ENCODE results near the gene KCNAB1. TPM values are rescaled to one million over a fixed set of nuclear protein-coding genes. Genes with fewer than 3 reads are reported as not detected.
"Not testable (repeated sequence)": the region's sequence is repeated elsewhere in the genome, so short reads cannot be mapped to it uniquely, and the experiment has no call there.

KCNAB1 gene
- total RNA-seq, 1 experiment from 2014 or later: not detected

- DNase-seq (ENCODE audit: low read depth, low spot score) (no peak), ATAC-seq (peak; percentile 92)
- H4K20me1 ChIP-seq (ENCODE audit: insufficient read depth): no peaks in the 10 kb centered on the region
- RAD21 ChIA-PET (ENCODE audit: low non-redundant PET in 1 of 2, low total read pairs in 2 of 2, uncharacterized antibody in 2 of 2, unreplicated experiment in 2 of 2): no interaction called here
- H3K9ac ChIP-seq (ENCODE audit: low read length): no peak overlapping the region
- H3K4me3 ChIP-seq (replicated peaks in 1 of 2; ENCODE audit: low read depth in 1 of 2, low read length in 2 of 2): no peak overlapping the region
- no peak overlapping the region for H3K4me2 ChIP-seq (ENCODE audit: low read length)
- POLR2A ChIA-PET: no interaction called here
- CTCF ChIA-PET: interaction anchor here (0.6 to 1.0 kb wide), 2 partner anchors 92 to 304 kb away, joined by 3 read pairs; no protein-coding TSS in a partner anchor
- H2AFZ ChIP-seq (ENCODE audit: low read depth, low read length, poor library complexity, severe bottlenecking): no peak overlapping the region
- no TSS peak for BruUV-seq (replicated peaks)
- H3K9me3 ChIP-seq (ENCODE audit: control insufficient read depth in 1 of 2, insufficient read depth in 1 of 2, low read depth in 1 of 2, low read length in 2 of 2): no peaks in the 10 kb centered on the region
- TF ChIP-seq ELF1 (IDR thresholded peaks at IDR 0.05; ENCODE audit: borderline replicate concordance, low read depth) (no peak), RAD21 (IDR thresholded peaks at IDR 0.05; ENCODE audit: low read depth) (peak; percentile 50), EZH2 (IDR thresholded peaks at IDR 0.05) (no peak), CTCF (IDR thresholded peaks at IDR 0.05 in 2 of 3, conservative IDR thresholded peaks at IDR 0.05 in 1 of 3; ENCODE audit: borderline replicate concordance in 1 of 3, insufficient read depth in 1 of 3, low read depth in 2 of 3, low read length in 2 of 3) (peak; percentile 21 to 68 (median 64); a peak in 5 of 6 replicates)
- H3K79me2 ChIP-seq (ENCODE audit: insufficient read depth, low read length): no peaks in the 10 kb centered on the region
- no peaks in the 10 kb centered on the region for H3K9me2 ChIP-seq (ENCODE audit: insufficient read depth)
- H3K27ac ChIP-seq (ENCODE audit: low read depth, low read length): no peak overlapping the region
- no peaks in the 10 kb centered on the region for H3K27me3 ChIP-seq (ENCODE audit: insufficient read depth, low read length)
- H3K4me1 ChIP-seq (ENCODE audit: control insufficient read depth in 1 of 2, insufficient read depth in 2 of 2, low read length in 2 of 2): no peaks in the 10 kb centered on the region
- intact Hi-C loops (cut with micrococcal nuclease): loop anchor here (5.0 kb wide), 1 partner anchor 946 kb away; no protein-coding TSS in a partner anchor
- no peaks in the 10 kb centered on the region for H3K36me3 ChIP-seq (ENCODE audit: control insufficient read depth in 1 of 2, insufficient read depth in 2 of 2, low read length in 2 of 2)
Measured at GRCh38 chr3:156135921-156136638, 15.7 kb downstream of the KCNAB1 start.

GRCh38 chr3:156137397-156137796, 17.0 kb downstream of the KCNAB1 start:
- BruUV-seq (replicated peaks); ATAC-seq; CTCF ChIA-PET; H3K4me2 ChIP-seq (ENCODE audit: low read length); RAD21 ChIA-PET (ENCODE audit: low non-redundant PET in 1 of 2, low total read pairs in 2 of 2, uncharacterized antibody in 2 of 2, unreplicated experiment in 2 of 2); H4K20me1 ChIP-seq (ENCODE audit: insufficient read depth); H3K36me3 ChIP-seq (ENCODE audit: control insufficient read depth in 1 of 2, insufficient read depth in 2 of 2, low read length in 2 of 2); H2AFZ ChIP-seq (ENCODE audit: low read depth, low read length, poor library complexity, severe bottlenecking); DNase-seq (ENCODE audit: low read depth, low spot score); H3K4me3 ChIP-seq (replicated peaks in 1 of 2; ENCODE audit: low read depth in 1 of 2, low read length in 2 of 2); H3K9ac ChIP-seq (ENCODE audit: low read length); H3K9me2 ChIP-seq (ENCODE audit: insufficient read depth); H3K27me3 ChIP-seq (ENCODE audit: insufficient read depth, low read length); H3K79me2 ChIP-seq (ENCODE audit: insufficient read depth, low read length); POLR2A ChIA-PET; H3K4me1 ChIP-seq (ENCODE audit: control insufficient read depth in 1 of 2, insufficient read depth in 2 of 2, low read length in 2 of 2); H3K9me3 ChIP-seq (ENCODE audit: control insufficient read depth in 1 of 2, insufficient read depth in 1 of 2, low read depth in 1 of 2, low read length in 2 of 2); H3K27ac ChIP-seq (ENCODE audit: low read depth, low read length): not testable (repeated sequence)
- intact Hi-C loops (cut with micrococcal nuclease): loop anchor here (5.0 kb wide), 1 partner anchor 945 kb away; no protein-coding TSS in a partner anchor

Measured in HCT116 (cell line).